AG08396 (cell line): Measurements from ENCODE around the gene SIN3B.

Experiments used
- DNase-seq: peaks from one replicate; pipeline ENCODE4 v3.0.0; 2012; ENCODE audit warnings: low spot score, mixed read lengths

Gene SIN3B

DNA sequence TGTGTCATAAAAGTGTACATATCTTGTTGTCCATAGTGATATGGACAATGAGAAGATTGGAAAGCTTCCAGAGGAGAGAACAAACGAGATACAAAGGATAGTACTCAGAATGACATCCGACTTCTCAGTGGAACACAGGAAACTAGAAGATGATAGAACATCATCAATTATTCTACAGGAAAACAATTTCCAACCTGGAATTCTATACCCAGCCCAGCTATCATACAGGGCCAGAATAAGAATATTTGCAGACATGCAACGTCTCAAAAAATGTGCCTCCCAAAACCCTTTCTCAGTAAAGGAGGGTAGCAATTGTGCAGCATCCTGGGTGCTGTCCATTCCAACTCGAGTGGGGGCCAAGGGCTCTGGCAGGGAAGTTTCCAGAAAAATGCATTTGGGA, 83.6 kb downstream of the SIN3B start:
- DNase-seq: no peak

DNA sequence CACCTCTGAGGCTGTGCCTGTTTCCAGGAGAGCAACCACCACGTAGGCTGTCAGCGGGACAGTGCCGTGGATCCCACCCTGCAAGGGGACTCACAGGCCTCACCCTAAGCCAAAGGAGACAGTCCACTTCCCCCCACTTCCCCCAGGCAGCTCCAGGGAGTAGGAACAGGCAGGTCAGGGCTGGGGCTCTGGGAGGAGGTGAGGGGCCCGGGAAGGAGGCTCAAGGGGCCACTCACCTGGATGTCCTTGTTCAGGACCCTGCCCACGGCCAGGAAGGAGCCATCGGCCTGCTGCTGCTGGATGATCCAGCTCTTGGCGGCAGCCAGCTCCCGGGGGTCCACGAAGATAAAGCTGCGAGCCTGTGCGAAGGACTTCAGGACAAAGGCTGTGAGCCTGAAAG, 85.2 kb downstream of the SIN3B start:
- no peak for DNase-seq

DNA sequence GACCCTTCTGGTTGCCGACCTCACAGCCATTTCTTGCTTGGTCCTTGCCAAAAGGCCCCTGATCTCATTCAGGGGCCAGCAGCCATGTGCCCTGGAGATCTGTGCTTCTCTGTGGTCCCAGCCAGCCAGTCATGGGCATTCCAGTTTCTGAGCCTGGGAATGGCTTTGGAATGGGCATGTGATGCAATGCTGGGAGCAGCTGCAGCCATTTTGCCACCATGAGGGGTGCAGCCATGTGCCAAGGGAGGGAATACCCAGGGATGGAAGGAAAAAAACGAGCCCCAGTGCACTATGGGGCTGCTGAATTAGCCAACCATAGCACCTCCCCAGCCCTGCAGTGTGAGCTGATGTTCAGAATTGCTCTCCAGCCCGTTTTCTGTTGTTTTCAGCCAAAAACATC, 85.9 kb downstream of the SIN3B start:
- no peak for DNase-seq

DNA sequence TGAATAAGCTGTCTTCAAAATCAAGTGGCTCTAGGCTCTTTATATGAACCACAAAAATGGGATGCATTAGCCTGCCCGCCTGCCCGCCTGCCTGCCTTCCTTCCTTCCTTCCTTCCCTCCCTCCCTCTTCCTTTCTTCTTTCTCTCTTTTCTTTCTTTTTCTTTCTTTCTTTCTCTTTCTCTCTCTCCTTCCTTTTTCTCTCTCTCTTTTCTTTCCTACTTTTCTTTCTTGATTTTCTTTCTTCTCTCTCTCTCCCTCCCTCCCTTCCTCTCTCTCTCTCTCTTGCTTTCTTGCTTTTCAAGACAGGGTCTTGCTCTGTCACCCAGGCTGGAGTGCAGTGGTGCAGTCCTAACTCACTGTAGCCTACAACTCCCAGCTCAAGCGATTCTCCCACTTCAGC, 86.5 kb downstream of the SIN3B start:
- no peak for DNase-seq

DNA sequence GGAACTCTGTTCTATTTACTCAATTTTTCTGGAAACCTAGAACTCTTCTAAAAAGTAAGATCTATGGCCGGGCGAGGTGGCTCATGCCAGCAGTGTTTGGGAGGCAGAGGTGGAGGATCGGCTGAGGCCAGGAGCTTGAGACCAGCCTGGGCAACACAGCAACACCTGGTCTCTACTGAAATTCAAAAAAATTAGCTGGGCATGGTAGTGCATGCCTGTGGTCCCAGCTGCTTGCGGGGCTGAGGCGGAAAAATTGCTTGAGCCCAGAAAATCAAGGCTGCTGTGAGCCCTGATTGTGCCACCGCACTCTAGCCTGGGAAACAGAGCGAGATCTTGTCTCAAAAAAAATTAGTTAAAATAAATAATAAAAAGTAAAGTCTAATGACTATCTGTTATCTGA, 88.2 kb downstream of the SIN3B start:
- no peak for DNase-seq

DNA sequence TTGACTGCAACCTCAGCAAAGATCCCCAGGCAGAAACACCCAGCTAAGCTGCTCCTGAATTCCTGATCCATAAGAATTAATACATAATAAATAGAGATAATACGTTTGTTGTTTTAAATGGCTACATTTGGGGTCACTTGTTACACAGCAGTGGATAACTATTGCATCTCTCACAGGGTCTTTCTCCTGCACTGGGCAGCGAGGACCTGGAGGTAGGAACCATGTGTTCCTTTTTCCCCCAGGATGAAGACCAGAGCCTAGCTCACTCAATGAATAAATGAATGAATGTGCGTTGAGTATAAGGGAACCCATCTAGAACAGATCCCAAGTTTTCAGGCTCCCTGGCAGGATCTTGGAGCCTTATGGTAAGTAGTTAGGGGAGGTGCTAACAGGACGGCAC, 90.3 kb downstream of the SIN3B start:
- DNase-seq: no peak

DNA sequence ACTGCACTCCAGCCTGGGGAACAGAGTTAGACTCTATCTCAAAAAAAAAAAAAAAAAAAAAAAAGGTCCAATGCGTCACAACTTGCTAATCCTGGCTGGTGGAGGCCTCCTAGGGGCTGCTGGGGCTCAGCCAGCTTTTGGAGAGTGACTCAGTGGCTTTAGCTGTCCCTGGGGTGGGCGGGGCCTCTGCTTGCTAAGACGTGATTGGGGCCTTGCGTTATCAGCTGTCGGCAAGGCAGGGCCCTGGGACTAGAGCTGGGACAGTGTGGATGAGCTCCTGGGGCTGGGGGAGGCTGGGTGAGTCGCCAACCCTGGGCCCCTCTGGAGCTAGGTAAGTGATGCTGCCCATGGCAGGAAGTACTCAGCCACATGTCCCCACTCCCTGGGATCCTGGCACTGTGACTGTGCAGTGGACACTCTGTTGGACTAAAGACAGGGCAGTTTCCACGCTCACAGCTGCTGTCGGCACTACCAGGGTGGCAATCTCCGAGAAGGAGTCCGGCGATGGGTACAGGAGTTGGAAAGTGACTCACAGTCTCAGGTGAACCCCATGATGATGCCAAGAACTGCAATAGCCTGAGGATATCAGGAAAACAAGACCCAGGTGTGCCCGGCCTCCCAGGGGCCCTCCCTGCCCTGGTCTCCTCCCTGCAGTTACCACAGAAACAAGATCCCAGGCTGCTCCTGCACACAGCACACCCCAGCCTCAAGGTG, 91.8 kb downstream of the SIN3B start:
- DNase-seq: peak; percentile 68

DNA sequence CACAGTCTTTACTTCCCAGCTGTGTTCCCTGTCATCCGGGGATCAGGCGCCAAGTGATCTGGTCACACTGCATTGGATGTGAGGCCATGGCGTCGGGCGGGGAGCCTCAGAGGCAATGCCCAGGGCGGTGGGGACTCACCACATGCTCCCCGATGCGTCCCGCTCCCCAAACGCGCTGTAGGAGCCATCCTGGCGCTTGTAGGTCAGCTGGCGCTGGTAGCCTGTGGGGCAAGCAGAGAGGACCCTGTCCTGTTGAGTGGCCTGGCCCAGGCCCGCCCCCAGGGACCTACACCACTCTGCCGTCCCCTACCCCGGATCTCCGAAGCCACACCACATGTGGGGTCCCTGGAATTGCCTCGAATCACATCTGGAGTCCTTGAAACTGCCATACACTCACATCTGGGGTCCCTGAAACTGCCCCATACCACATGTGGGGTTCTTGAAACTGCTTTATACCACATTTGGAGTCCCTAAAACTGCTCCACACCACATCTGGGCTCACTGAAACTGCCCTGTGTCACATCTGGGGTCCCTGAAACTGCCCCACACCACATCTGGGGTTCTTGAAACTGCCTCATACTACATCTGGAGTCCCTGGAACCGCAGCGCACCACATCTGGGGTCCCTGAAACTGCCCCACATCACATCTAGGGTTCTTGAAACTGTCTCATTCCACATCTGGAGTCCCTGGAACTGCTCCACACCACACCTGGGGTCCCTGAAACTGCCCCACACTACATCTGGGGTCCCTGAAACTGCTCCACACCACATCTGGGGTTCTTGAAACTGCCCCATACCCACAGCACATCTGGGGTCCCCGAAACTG, 92.8 kb downstream of the SIN3B start:
- DNase-seq: no peak

DNA sequence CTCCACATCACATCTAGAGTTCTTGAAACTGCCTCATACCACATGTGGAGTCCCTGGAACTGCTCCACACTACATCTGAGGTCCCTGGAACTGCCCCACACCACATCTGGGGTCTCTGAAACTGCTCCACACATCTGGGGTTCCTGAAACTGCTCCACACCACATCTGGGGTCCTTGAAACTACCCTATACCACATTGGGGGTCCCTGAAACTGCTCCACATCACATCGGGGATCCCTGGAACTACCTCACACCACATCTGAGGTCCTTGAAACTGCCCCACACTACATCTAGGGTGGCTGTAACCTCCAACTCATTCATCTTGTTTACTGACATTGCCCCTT, 93.4 kb downstream of the SIN3B start:
- no peak for DNase-seq

DNA sequence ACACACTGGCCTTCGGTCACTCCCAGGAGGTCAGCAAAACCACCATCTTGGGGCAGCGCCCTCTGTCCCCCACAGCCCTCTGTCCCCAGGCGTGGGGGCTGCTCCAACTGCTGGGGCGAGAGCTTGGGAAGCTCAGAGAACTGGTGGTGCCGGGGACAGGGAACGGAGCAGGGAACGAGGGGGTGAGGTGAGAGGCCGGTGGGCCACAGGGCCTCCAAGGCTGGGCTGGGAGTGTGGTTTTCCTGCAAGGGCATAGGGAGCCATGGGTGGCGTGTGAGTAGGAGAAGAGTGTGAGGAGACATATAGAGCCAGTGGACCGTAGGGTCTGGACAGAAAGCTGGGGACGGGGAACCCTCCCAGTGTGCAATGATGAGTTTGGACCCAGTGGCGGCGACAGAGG, 93.8 kb downstream of the SIN3B start:
- DNase-seq: no peak

DNA sequence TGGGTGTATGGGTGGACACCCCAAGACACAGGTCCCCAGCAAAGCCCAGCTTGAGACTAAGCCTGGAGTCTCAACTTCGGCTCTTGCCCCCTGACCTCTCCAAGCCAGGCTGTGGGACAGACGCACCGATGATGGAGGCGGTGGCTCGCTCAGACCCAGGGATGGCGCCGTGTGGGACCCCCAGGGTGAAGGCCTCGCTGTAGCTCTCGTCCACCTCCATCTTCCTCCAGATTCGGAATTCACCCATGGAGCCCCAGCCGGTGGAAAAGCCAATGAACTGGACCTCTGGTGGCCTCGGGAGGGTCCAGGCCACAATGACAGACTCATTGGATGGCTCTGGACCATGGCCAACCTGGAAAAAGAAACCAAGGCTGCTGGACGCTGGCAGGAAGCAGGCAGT, 98.7 kb downstream of the SIN3B start:
- DNase-seq: no peak

DNA sequence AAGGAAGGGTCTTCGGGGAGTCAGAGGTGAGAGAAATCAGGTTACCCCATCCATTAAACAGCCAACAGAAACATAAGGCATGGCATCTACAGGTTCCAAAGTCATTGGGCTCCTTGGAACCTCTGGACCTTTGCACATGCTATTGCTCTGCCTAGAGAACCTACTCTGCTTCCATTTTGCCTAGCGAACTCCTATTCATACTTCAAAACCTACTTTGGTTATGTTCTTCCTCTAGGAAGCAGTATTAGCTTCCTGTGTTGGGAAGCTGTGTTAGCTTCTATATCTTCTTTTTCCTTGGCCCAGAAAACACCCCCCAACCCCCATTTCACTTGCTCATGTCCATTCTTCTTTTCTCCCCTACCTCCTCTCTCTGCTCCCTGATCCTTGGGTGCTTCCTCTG, 99.2 kb downstream of the SIN3B start:
- DNase-seq: no peak

DNA sequence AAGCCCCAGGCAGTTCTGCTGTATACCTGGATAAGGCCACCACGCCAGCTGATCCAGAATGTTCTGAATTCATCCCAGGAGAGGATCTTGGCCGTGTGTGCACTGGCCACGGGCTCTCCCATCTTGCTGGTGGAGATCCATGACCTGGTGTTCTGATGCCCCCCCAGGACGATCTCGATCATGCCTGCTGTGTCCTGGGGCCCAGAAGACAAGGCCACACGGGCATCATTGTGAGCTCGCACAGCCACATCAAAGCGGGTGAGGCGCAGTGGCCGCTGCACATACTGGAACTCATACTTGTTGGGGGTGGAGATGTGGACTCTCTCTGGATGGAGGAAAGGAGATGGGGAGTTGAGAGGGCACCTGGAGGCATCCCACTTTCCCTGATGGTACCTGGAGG, 99.7 kb downstream of the SIN3B start:
- DNase-seq: no peak
